Measurements from ENCODE around the gene BANF2.

The BANF2 gene

DNA sequence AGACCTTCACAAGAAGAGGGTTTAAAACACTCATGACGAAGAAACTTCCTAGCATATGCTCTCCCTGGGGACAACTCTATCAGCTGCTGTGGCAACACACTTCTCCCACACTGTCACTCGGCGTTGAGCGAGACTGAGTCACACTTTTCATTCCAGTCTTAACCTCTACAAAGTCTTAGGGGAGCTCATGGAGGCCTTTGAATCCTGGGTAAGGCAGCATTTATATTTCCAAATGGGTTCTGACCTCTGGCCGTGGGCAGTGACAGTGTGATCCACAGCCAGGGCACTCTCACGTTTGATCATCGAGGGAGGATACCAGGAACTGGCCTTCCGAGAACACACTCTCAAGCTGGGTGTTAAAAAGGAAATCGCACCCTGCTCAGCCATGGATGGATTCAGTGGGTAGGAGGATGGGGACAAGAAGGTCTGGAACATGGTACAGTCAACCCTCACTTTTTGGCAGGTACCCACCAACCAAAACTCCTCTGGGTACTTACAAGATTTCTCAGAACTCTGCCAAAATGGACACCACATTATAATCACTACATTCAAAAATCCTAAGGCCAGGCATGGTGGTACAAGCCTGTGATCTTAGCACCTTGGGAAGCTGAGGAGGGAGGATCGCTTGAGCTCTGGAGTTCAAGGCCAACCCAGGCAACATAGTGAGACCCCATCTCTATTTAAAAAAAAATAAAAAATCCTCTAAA, 37.3 kb upstream of the BANF2 start:
- TF ChIP-seq FOXA1 (IDR thresholded peaks at IDR 0.05) (no peak), FOXK2 (IDR thresholded peaks at IDR 0.05) (no peak), LEF1 (IDR thresholded peaks at IDR 0.05; ENCODE audit: borderline replicate concordance) (no peak), BHLHE40 (IDR thresholded peaks at IDR 0.05; ENCODE audit: borderline replicate concordance) (no peak), ZNF384 (IDR thresholded peaks at IDR 0.05) (no peak), L3MBTL2 (conservative IDR thresholded peaks at IDR 0.05) (no peak), NFRKB (IDR thresholded peaks at IDR 0.05) (no peak), FOXM1 (IDR thresholded peaks at IDR 0.05; ENCODE audit: borderline replicate concordance) (no peak), ARNT (IDR thresholded peaks at IDR 0.05) (no peak), ELF4 (IDR thresholded peaks at IDR 0.05) (no peak), CTBP1 (IDR thresholded peaks at IDR 0.05; ENCODE audit: borderline replicate concordance) (no peak), SUZ12 (IDR thresholded peaks at IDR 0.05) (no peak), HDGF (IDR thresholded peaks at IDR 0.05; ENCODE audit: borderline replicate concordance) (no peak), TARDBP (IDR thresholded peaks at IDR 0.05) (no peak), SP1 (IDR thresholded peaks at IDR 0.05) (no peak)
- TF ChIP-seq, protein P1, sequence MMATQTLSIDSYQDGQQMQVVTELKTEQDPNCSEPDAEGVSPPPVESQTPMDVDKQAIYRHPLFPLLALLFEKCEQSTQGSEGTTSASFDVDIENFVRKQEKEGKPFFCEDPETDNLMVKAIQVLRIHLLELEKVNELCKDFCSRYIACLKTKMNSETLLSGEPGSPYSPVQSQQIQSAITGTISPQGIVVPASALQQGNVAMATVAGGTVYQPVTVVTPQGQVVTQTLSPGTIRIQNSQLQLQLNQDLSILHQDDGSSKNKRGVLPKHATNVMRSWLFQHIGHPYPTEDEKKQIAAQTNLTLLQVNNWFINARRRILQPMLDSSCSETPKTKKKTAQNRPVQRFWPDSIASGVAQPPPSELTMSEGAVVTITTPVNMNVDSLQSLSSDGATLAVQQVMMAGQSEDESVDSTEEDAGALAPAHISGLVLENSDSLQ (IDR thresholded peaks at IDR 0.05) = no peak
- ChIA-PET POLR2A (no interaction called here), CTCF (interaction anchor here (1.0 kb wide), 1 partner anchor 276 kb away, joined by 3 read pairs; no protein-coding TSS in a partner anchor)
- no peak for DNase-seq (ENCODE audit: extremely low spot score)

DNA sequence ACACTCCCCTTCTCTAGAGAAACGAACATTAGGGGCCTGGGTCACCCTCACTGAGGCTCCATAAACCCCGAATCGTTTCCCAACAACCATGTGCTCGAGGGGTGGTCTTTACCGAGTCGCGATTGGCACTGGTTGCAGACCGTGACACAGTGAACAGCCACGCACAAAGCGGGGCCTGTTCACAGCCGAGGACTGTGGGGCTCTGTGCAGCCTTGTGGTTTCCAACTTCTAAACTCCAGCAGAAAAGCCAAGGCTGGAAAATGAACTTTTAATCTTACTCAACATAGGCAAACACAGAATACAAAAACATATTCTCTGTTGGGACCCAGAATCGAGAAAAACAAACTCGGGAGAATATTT, 36.7 kb upstream of the BANF2 start:
- DNase-seq (ENCODE audit: extremely low spot score) = no peak
- POLR2A ChIA-PET = no interaction called here
- TF ChIP-seq FOXK2 (IDR thresholded peaks at IDR 0.05) = no peak
- CTCF ChIA-PET = no interaction called here

DNA sequence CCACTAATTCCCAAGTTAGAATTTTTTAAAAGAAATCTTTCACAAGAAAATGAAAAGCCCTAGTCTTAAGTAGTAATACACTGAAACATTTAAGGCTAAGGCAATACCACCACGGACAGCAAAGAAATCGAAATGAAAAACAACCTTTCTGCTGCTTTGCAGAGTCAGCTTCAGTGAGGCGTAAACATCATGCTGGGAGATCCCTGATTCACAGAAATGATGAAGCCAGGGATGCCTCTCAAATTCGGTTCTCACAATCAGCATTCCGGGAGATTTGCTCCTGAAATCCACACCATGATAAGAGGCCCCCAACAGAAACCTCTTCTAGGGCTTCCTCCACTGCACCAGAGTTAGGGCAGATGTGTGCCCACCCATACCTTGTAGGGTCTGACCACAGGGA, 36.3 kb upstream of the BANF2 start:
- TF ChIP-seq FOXA1 (IDR thresholded peaks at IDR 0.05) = no peak
- TF ChIP-seq SP1 (IDR thresholded peaks at IDR 0.05) = no peak
- TF ChIP-seq BHLHE40 (IDR thresholded peaks at IDR 0.05; ENCODE audit: borderline replicate concordance) = no peak
- TF ChIP-seq ELF4 (IDR thresholded peaks at IDR 0.05) = no peak
- TF ChIP-seq, protein P1 (IDR thresholded peaks at IDR 0.05) = no peak
- TF ChIP-seq HDGF (IDR thresholded peaks at IDR 0.05; ENCODE audit: borderline replicate concordance) = no peak
- TF ChIP-seq LEF1 (IDR thresholded peaks at IDR 0.05; ENCODE audit: borderline replicate concordance) = no peak
- TF ChIP-seq L3MBTL2 (conservative IDR thresholded peaks at IDR 0.05) = no peak
- TF ChIP-seq FOXK2 (IDR thresholded peaks at IDR 0.05) = no peak
- no peak for TF ChIP-seq TARDBP (IDR thresholded peaks at IDR 0.05)
- TF ChIP-seq FOXM1 (IDR thresholded peaks at IDR 0.05; ENCODE audit: borderline replicate concordance) = no peak
- no peak for DNase-seq (ENCODE audit: extremely low spot score)
- POLR2A ChIA-PET = no interaction called here
- CTCF ChIA-PET = no interaction called here

DNA sequence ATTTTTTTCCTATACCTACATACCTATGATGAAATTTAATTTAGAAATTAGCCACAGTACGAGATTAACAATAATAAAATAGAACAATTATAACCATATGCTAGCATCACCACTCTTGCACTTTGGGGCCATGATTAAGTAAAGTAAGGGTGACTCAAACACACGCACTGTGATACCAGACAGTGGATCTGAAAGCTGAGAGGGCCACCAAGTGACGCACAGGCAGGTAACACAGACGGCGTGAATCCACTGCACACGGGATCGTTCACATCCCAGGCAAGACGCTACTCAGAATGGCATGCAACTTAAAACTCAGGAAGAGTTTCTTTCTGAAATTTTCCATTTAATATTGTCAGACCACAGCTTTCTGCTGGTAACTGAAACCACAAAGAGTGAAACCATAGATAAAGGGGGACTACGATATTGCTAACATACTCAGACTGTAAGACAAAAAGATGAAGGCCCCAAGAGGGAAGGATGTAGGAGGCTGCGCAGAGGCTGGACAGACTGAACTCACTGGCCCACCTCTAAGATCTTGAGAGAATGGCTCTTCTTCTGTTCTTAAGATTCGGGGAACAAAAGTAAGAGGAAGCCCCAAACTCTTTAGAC, 35.6 kb upstream of the BANF2 start:
- ChIA-PET POLR2A (no interaction called here), CTCF (interaction anchor here (0.8 kb wide), 1 partner anchor 18 kb away, joined by 3 read pairs; the partner anchor contains the start of gene RRBP1)
- TF ChIP-seq SUZ12 (IDR thresholded peaks at IDR 0.05) (no peak), ZNF384 (IDR thresholded peaks at IDR 0.05) (no peak), FOXK2 (IDR thresholded peaks at IDR 0.05) (no peak), L3MBTL2 (conservative IDR thresholded peaks at IDR 0.05) (no peak), FOXM1 (IDR thresholded peaks at IDR 0.05; ENCODE audit: borderline replicate concordance) (no peak), ARNT (IDR thresholded peaks at IDR 0.05) (no peak), NFRKB (IDR thresholded peaks at IDR 0.05) (no peak), TARDBP (IDR thresholded peaks at IDR 0.05) (no peak), LEF1 (IDR thresholded peaks at IDR 0.05; ENCODE audit: borderline replicate concordance) (no peak), FOXA1 (IDR thresholded peaks at IDR 0.05) (no peak), SP1 (IDR thresholded peaks at IDR 0.05) (no peak), HDGF (IDR thresholded peaks at IDR 0.05; ENCODE audit: borderline replicate concordance) (no peak), BHLHE40 (IDR thresholded peaks at IDR 0.05; ENCODE audit: borderline replicate concordance) (no peak), ELF4 (IDR thresholded peaks at IDR 0.05) (no peak), CTBP1 (IDR thresholded peaks at IDR 0.05; ENCODE audit: borderline replicate concordance) (no peak)
- TF ChIP-seq, protein P1 (IDR thresholded peaks at IDR 0.05) = no peak
- no peak for DNase-seq (ENCODE audit: extremely low spot score)

DNA sequence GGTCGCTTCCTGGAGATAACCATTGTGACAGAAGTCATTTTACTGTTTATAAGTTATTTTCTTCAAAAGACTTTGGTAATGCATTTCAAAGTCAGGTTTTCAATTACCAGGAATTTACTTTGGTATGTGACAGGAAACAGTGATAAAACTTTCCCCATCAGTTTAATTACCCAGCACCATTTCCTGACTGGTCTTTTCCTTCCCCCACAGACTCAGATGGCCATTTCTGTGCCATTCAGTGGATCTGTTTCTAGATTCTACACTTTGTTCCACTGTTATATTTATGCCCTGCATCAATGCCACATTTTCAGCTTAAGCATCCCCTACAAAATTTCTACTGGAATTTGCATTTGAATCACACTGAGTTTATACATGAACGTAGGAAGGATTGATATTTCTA, 34.0 kb upstream of the BANF2 start:
- TF ChIP-seq TARDBP (IDR thresholded peaks at IDR 0.05) (no peak), HDGF (IDR thresholded peaks at IDR 0.05; ENCODE audit: borderline replicate concordance) (no peak), NFRKB (IDR thresholded peaks at IDR 0.05) (no peak), CTBP1 (IDR thresholded peaks at IDR 0.05; ENCODE audit: borderline replicate concordance) (no peak), BHLHE40 (IDR thresholded peaks at IDR 0.05; ENCODE audit: borderline replicate concordance) (no peak), ZNF384 (IDR thresholded peaks at IDR 0.05) (no peak), FOXM1 (IDR thresholded peaks at IDR 0.05; ENCODE audit: borderline replicate concordance) (no peak), SUZ12 (IDR thresholded peaks at IDR 0.05) (no peak), LEF1 (IDR thresholded peaks at IDR 0.05; ENCODE audit: borderline replicate concordance) (no peak), SP1 (IDR thresholded peaks at IDR 0.05) (no peak), ELF4 (IDR thresholded peaks at IDR 0.05) (no peak), ARNT (IDR thresholded peaks at IDR 0.05) (no peak), FOXA1 (IDR thresholded peaks at IDR 0.05) (no peak), L3MBTL2 (conservative IDR thresholded peaks at IDR 0.05) (no peak), FOXK2 (IDR thresholded peaks at IDR 0.05) (no peak)
- TF ChIP-seq, protein P1 (IDR thresholded peaks at IDR 0.05) = no peak
- ChIA-PET CTCF (interaction anchor here (0.5 to 1.0 kb wide), 2 partner anchors 11 to 38 kb away, joined by 3 to 6 read pairs; no protein-coding TSS in a partner anchor), POLR2A (interaction anchor here (1.3 kb wide), 1 partner anchor 16 kb away, joined by 4 read pairs; the partner anchor contains the start of gene RRBP1)
- DNase-seq (ENCODE audit: extremely low spot score) = no peak
